Hematopoietic multipotent progenitor cell treated with erythropoietin and hydrocortisone succinate and interleukin-3 and kit ligand, for 17 days (in vitro differentiated cells): Measurements from ENCODE around the gene KCNMA1.
"Not testable (repeated sequence)": the region's sequence is repeated elsewhere in the genome, so short reads cannot be mapped to it uniquely, and the experiment has no call there.

Experiments
- DNase-seq: peaks from one replicate; pipeline ENCODE4 v3.0.0-alpha.2; 2015; ENCODE audit warnings: low spot score

Gene KCNMA1

GRCh38 chr10:77532068-77532467 lies 105.5 kb downstream of the KCNMA1 start:
- no peak for DNase-seq

GRCh38 chr10:77531441-77532001 lies 106.1 kb downstream of the KCNMA1 start:
- no peak for DNase-seq

DNA sequence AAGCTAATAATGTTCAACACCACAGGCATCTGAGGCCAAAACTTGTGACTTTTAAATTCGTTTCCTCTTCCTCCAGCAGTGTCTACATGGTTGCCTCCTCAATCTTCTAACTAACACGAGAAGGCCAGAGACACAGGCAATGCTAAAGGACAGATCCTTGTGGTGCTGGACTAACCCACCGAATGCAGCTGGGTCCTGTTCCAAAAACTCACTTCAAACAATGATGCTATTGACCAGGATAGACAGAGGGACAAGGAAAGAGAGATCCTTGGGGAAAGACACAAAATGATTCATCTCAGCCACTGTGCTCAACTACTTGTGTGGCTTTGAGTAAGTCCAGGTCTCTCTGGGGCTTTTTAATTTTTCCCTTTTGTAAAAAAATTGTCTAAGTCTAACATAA lies 107.6 kb downstream of the KCNMA1 start:
- DNase-seq: no peak

DNA sequence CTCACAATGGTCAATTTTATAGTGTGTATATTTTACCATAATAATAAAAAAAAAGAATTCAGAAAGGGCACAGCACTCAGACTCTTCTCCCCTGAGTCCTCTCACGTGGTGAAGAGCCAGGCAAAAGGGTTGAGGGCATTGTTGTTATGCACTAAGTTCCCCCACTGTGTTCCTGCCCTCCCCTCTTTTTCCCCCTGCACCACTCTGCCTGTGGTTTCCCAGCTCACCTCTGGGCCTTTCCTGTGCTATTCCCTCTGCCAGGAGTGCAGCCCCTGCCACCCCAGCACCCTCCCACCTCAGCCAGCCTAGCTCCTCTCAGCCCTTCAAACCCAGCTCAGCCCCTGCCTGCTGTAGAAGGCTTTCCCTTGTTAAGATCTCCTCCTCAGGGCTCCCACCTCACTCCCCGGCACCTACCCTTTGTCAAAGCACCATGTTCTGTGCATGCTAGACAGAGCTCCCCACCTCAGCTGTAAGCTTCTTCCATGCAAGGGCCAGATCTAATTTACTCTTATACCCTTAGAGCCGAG lies 108.5 kb downstream of the KCNMA1 start:
- DNase-seq: no peak

DNA sequence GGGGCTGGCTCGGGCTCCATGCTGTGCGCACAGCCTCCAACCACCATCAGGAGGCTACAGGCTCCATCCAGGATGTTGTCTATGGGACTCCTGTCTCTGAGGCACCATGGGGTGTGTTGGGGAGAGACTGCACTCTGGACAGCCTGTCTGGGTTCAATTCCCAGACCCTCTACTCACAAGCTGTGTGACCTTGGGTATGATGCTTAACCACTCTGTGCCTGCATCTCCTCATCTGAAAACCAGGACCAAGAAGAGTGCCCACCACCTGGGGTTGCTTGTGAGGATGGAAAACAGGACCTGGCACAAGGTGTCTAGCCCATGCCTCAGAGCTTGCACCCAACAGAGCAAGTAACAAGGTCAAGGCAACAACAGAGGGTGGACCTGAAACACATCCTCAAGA lies 109.8 kb downstream of the KCNMA1 start:
- DNase-seq: no peak

DNA sequence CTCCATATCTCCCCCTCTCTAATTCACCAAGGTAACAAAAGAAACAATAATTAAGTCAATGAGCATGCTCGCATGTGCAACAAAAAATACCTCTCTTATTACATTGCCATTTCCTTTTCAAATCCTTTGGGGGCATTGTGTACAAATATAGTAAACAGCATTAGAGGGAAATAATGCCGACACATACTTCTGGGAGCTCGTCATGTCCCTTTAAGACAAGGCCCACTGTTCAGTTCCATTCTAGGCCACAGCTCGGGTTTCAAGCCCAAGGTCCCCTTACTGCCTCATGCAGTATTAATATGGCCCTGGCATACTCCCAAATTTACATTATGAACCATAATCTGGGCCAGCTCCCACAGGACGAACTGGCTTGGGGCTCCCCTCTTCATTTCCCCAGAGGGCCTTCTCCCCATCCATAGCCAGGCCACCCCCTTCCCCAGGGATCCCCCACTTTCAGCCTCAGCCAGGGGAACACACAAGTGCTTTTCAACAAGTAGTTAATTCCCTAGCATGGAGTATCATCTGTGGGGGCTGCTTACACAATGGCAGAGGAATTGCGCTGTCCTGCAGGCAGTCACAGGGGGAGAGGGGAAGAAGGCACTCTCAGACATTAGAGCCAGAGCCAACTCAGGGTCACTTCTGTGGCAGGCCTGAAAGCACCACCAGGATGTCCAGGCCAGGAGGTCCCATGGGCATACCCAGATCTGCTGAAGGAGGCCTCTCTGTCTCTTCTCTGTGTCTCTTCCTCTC lies 110.6 kb downstream of the KCNMA1 start:
- no peak for DNase-seq

GRCh38 chr10:77524281-77524711 lies 113.3 kb downstream of the KCNMA1 start:
- DNase-seq: no peak

DNA sequence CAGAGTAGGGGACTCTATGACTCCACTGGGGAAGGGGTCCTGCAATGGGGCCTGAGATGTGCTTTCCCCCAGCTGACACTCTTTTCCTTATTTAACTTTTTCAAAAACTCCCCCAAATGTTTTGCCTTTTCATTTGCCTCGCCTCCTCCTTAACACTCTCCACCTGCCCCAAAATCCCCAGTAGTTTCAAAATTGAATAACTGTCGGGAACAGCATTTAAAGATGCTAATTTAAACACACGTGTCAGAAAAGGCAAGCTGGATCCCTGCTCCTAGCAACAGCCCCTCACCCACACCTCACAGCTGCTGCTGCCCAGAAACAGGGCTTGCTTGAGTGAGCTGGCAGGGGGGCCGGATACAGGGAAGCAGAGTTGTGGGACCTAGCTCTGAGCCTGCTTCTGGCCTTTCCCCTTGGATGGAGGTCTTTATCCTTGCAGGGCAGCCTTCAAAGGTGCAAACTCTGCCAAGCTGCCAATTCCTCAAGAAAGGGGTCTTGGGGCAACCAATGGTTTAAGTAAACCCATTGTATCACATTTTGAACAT lies 115.3 kb downstream of the KCNMA1 start:
- no peak for DNase-seq

DNA sequence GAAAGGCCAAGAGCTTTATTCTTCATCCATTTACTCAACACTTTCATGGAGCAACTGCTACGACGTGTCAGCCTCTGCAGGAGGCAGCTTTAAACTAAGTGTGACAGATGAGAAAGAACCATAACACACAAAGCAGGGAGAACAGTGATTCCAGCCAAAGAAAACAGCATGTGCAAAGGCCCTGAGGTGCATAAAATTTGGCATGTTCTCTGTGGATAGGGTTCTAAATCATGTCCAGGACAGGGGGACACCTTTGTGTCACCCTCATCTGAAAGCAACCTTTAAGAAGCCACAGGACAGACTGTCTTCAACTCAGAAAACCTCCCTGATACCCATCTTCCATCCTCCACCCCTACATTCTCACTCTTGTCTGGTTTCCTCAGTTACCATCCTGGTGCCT lies 116.6 kb downstream of the KCNMA1 start:
- no peak for DNase-seq

DNA sequence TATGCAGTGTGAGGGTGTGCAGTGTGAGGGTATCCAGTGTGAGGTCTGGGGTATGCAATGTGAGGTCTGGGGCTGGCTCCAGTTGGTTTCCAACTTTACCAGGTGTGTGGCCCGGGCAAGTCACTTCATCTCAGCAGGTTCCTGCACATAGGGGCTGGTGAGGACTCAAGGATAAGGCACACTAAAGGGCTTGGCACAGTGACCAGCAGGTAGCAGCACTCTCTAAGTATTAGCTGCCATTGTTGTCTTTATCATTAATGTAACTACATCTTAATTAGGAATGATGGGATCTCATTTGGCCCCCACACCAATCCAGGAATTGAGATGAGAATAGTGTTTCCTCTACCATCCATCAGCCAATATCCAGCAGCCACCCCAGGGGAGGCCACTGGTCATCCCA lies 117.3 kb downstream of the KCNMA1 start:
- DNase-seq: no peak

DNA sequence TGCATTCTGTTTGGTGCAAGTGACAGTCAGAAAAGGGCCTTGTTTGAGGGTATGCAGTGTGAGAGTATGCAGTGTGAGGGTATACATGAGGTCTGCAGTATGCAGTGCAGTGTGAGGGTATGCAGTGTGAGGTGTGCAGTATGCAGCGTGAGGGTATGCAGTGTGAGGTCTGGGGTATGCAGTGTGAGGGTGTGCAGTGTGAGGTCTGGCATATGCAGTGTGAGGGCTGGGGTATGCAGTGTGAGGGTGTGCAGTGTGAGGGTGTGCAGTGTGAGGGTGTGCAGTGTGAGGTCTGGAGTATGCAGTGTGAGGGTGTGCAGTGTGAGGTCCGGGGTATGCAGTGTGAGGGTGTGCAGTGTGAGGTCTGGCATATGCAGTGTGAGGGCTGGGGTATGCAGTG lies 117.8 kb downstream of the KCNMA1 start:
- DNase-seq: not testable (repeated sequence)

GRCh38 chr10:77518910-77519274 lies 118.7 kb downstream of the KCNMA1 start:
- no peak for DNase-seq

DNA sequence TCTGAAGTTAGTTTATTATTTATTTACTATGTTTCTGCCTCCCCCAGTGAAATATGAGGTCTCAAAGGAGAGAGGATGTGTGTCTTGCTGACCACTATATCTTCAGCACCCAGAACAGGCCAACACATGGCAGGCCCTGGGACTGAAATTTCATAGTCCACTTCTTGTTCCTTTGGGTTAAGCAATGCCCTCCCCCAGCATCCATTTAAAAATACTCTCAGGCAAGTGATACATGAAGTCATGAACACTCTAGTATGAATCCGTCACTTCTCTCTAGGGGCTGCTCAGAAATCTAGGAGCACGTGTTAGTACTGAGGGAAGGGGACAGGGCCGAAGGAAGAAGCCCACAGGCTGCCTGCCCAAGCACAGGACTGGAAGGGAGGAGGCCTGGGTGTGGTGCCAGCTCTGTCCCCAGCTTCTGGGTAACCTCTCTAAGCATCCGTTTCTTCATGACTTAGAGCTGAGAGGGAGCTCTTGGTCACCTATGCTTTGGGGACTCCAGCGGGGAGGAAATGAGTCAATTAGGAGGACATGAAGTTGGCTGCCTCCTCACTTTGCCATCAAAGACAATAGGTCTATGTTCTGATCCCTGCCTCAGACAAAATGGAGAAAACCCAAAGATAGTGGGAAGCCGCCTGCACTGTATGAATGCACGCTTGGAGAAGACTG lies 119.2 kb downstream of the KCNMA1 start:
- no peak for DNase-seq

DNA sequence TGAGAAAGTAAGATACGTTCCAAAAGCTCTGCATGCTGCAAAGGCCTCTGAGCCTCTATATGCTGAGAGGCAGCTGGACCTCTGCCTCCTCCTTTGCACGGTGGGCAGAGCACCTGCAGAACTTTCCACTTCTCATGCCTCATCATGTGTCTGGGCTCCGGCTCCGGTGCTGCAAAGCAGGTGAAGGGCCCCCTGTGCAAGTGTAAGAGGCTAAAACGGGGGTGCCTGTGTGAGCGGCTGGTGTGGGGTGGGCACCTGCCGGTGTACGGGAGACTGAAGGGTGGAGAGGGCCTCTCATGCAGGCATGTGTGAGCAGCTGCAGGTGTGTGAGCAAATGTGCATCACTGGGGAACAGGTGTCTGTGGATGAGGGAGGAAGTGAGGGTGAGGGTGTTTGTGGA lies 121.0 kb downstream of the KCNMA1 start:
- DNase-seq: no peak

- no peak for DNase-seq
Measured at GRCh38 chr10:77514870-77515269, 122.7 kb downstream of the KCNMA1 start.

DNA sequence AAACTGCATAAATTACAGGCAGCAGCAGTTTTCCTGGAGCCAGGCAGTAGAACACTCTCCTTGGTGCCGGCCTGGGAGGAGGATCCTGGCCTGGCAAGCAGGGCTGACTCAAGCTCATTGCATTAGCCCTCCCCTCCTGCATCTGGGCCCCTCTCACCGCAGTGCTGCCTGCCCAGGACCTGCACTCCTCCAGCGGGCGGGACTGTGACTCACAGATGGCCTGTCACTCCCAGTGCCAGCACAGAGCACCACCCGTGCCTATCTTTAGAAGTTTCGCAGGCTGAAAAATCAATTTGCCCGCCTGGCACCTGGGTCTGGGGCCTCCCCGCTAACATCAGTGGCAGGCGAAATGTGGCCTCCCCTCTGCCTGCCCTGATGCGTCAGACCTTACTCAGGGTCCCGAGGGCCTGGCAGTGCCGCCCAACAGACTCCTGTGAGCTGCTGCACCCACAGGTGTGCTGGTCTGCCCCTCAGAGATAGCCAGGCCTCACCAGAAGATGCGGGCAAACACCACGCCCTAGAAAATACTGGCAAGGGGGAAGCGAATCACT lies 123.8 kb downstream of the KCNMA1 start:
- DNase-seq: no peak

- no peak for DNase-seq
Measured at GRCh38 chr10:77513220-77513619, 124.4 kb downstream of the KCNMA1 start.

DNA sequence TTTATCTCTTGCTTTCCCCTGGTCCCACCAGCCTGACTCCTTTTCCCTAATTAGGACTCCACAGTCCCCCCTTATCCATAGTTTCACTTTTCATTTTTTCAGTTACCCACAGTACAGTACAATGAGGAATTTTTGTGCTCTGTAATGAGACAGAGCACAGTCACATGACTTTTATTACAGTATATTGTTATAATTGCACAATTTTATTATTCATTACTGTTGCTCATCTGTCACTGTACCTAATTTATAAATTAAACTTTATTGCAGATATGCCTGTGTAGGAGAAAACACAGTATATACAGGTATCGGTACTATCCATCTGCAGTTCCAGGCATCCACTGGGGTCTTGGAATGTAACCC lies 125.4 kb downstream of the KCNMA1 start:
- no peak for DNase-seq

- no peak for DNase-seq
Measured at GRCh38 chr10:77511498-77512218, 126.0 kb downstream of the KCNMA1 start.

DNA sequence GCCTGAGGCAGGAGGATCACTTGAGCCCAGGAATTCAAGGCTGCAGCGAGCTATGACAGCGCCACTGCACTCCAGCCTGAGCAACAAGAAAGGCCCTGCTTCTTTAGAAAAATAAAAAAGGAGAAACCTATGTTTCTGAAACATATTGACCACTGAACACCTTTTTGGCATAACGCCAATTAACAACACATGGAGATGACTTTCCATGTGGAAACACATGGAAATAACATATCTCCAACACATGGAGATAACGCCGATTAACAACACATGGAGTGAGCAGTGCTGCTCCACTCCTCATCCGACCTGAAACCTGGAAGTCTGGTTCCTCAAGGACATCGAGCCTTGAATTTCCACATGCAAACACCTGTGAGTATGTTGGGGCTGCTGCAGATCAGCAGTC lies 126.9 kb downstream of the KCNMA1 start:
- DNase-seq: no peak

GRCh38 chr10:77510294-77510693 lies 127.3 kb downstream of the KCNMA1 start:
- DNase-seq: no peak

- no peak for DNase-seq
Measured at GRCh38 chr10:77509391-77509790, 128.2 kb downstream of the KCNMA1 start.
